HG02943 (cell line): Measurements from ENCODE around the gene TENM4.
"Not testable (repeated sequence)": the region's sequence is repeated elsewhere in the genome, so short reads cannot be mapped to it uniquely, and the experiment has no call there.

Experiments used
- ATAC-seq: cut with Tn5 transposase; IDR thresholded peaks from one replicate; pipeline ENCODE4 v1.9.1; 2021; ENCODE audit warnings: mild to moderate bottlenecking, low read depth, moderate library complexity; ENCODE audit not compliant: unreplicated experiment

The TENM4 gene

DNA sequence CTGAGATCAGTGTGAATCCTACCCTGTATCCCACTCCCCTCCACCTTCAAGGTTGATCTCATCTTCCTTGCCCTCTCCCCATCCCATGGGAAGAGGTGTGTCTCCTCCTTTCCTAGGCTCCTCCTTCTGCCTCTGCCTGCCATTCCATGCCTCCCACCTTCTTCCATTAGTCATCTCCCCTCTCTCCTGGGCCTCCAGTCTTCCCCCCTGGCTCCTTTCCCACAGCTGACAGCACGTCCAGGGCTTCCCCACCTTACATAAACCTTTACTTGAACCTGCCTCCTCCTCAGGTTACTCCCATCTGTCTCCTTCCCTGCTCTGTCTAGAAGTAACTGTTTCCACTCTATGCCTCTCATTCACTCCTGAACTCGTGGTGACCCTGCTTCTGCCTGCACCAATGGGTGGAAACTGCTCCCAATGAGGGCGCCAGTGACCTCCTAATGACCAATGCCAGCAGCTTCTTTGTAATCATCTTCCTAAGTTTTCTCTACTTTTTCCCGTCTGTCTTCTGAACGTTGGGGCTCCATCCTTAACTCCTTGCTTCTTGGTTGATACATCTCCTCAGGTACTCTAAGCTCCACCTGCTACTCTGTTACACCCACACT, 599.3 kb downstream of the TENM4 start:
- no peak for ATAC-seq

- ATAC-seq = no peak
Measured at GRCh38 chr11:78840623-78841022, 600.2 kb downstream of the TENM4 start.

DNA sequence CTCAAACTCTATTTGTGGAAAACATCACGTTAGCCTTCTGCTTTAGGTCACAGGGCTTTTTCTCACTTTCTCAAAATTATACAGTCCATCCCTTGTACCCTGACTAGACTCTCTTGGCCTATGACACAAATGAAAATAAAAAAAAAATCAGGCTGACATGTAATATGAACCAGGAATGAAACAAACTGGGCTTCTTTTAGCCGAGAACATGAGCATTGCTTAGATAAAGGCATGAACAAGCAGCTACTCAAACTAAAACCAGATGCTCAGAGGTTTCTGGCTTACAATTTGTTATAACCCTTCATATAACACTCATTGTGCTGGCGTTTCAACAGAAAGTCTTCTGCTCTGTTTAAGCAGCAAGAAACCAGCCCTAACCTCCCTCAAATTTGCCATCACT, 600.6 kb downstream of the TENM4 start:
- ATAC-seq = no peak

GRCh38 chr11:78838417-78838816, 602.4 kb downstream of the TENM4 start:
- ATAC-seq = no peak

- no peak for ATAC-seq
Measured at GRCh38 chr11:78835646-78836045, 605.2 kb downstream of the TENM4 start.

DNA sequence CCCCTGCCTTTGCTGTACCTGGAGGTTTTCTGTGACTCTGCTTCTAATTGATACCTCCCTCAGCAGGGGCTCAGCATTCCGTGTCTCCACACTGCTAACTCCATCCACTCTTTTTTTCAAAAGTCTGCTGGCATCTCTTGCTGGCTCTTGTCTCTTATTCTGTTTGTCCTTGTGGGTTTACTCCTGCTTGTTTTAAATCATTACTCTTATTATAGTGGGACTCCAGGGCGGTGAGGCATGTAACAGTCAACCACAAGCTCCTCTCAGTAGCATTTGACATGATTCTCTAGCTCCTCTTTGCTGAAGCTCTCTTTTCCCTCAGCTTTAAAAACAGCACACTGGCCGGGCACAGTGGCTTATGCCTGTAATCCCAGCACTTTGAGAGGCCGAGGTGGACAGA, 605.9 kb downstream of the TENM4 start:
- ATAC-seq = no peak

GRCh38 chr11:78833237-78833636, 607.6 kb downstream of the TENM4 start:
- no peak for ATAC-seq

- ATAC-seq = no peak
Measured at GRCh38 chr11:78832226-78832947, 608.4 kb downstream of the TENM4 start.

GRCh38 chr11:78831571-78831970, 609.3 kb downstream of the TENM4 start:
- ATAC-seq = no peak

DNA sequence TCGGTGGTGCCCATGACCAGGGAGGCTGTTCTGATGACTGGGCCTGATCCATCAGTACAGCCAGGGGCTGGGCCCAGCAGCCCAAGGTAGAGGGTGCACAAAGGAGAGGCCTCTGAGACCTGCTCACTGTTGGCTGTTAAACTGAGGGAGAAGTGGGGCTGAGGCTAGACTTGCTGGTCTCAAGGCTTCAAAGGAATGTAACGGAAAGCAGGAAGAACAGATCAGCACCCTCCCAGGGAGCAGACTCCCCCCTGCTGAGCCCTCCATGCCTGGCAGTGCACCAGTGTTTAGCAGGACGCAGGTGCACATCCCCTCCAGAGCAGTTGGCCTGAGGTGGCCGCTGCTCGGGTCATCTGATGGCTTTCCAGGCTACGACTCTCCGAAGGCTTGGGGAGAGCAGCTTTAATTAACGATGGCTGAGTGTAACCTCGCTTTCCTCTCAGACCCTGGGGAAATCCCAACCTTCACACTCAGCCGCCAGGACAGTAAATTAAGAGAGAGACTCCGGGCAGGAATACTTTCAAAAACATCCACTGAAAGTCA, 610.5 kb downstream of the TENM4 start:
- no peak for ATAC-seq

GRCh38 chr11:78829146-78829545, 611.7 kb downstream of the TENM4 start:
- no peak for ATAC-seq

DNA sequence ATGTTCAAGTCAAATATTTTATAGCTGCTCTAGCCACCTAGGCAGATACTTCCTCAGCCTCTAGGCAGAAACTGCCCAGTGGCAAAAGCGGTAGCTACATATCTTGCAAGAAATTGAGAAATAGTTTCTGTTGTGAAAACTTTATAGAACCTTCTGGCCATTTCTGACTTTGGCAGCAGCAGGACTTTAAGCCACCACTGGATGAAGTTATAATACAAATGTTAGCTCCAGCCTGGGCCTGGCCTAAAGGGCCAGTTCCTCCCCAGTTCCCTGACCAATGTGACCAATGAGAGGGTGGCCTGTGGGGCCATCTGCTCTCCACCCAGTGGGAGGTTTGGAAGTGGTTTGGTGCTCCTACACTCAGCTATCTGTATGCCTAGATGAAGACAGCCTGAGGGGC, 612.2 kb downstream of the TENM4 start:
- ATAC-seq = no peak

GRCh38 chr11:78827291-78827690, 613.5 kb downstream of the TENM4 start:
- ATAC-seq = not testable (repeated sequence)

DNA sequence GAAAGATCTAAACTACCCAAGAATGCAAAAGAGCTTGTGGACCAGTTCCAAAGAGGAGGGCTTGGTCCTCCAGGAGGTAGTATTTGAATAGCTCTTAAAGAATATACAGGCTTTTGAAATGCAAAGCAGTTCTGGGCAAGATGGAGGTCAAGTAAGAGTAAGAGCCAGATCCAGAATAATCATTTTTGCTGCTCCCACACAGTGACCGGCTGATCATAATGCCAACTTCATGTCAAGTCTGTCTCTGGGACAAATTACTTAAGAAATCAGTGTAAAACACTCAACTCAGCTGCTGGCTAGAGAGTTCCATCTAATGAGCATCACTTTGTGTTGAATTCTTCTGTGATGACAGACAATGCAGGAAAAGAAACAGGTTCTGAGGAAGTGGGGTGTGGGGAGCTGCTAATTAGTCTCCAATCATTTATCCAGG, 615.2 kb downstream of the TENM4 start:
- no peak for ATAC-seq

DNA sequence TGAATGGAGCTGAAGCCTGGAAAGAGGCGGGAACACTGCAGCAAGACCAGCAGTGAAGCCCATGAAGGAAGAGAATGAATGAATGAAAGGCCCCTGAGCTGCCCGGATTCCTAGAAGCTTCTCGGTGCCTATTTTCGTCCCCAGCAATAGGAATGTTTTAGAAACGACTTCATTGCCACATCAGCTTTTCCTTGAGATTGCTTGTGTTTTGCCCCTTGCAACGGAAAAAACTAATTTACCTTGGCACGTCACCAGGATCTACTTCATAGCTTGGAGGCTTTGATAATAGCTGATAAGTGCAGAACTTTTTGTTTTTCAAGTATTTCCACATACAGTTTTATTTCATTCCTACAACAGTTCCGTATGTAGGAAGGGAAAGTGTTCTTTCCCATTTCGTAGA, 617.2 kb downstream of the TENM4 start:
- no peak for ATAC-seq

DNA sequence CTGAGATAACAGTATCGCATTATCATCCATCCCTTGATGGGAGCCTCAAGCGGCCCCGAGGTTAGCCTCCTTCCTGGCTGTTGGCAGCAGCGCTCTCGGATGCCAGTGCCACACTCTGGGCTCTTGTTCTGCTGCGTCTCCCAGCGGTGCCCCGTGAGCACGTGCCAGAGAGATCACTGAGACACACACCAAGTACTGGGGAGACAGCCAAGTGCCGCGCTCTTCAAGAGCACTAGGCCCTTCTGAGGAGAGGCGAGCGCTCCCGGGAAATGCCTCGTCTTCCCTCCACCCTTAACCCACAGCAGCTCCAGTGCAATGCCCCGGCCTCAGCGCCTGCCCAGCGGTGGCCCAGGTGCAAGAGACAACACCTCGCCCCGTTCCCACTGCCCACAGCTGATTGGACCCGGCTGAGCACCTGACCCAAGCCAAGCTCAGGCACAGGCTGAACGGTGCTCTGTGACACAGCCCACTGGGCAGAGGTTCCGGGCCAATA, 617.9 kb downstream of the TENM4 start:
- ATAC-seq = no peak

- ATAC-seq = no peak
Measured at GRCh38 chr11:78821371-78822306, 619.2 kb downstream of the TENM4 start.

GRCh38 chr11:78820741-78821140, 620.1 kb downstream of the TENM4 start:
- no peak for ATAC-seq

DNA sequence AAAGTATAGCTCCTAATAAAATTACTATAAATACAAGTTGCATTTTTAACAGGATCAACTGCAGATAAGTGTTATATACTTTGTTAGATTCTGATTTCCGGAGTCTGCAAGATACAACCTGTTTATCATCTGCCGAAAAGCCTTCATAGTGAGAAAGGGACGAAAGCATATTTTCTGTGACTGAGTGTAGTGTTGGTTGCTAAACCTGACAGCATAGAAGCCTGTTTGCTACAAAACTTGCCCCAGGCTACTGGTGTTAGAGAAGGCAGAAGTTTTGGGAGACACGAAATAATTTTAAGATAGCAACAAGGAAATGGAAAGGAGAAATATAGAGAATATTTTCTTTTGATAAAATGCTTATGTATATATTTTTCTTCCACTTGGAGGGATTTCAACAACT, 622.6 kb downstream of the TENM4 start:
- no peak for ATAC-seq

DNA sequence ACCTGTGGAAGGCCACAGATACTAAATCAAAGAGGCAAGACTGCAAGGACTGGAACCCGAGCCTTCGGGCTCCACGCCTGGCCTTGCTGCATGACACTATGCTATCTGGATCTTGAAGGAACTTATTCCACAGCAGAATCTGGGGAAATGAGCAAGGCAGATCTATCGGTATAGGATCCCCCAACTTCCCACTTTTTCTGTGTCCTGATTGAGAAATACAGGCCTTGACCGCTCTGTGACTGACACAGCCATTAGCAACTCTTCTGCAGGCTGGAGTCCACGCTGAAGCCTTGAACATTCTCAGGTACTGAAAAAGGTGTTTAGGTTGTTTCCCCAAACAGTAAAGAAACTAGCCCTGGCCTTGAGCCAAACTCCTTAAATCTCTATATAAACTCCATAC, 625.0 kb downstream of the TENM4 start:
- no peak for ATAC-seq
